Activated T-cell treated with anti-CD3 and anti-CD28 coated beads for 24 hours (primary cell): ENCODE measurements around the gene C11orf58.
A peak's percentile ranks its signal among the peaks of the same experiment; 100 is the strongest.

Source experiments
- DNase-seq: peaks from one replicate; pipeline ENCODE4 v3.0.0-alpha.2; 2020; ENCODE audit warnings: low read depth

Gene C11orf58

DNA sequence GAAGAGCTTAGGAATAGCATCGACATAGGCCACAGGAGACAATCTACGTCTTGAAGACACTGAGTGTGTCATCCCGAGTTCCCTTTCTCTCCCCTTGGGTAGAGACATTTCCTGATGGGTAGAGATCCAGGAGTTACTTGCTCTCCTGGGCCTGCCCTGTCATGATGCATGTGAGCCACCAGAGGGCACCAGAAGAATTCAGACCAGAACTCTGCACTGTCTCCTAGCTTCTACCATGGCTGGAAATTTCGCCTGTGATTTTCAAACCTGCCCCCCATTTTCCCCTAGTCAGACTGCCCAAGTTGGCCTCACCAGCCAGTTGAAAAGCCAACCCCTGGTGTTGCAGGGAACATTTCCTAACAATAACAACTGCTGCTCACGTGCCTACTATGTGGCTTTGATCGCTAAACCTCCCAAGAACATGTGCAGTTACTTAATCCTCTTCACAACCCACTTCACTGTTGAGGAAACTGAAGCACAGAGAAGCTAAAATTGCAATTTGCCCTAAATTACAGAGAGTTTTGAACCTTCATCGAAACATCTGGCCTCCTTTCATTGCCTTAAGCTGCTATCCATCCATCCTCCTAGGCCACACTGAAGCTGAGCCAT, 47.2 kb downstream of the C11orf58 start:
- DNase-seq: peak; percentile 55

GRCh38 chr11:16786131-16786530, 47.7 kb downstream of the C11orf58 start:
- DNase-seq: no peak

- DNase-seq: no peak
Measured at GRCh38 chr11:16787035-16787742, 48.7 kb downstream of the C11orf58 start.

- DNase-seq: peak; percentile 49
Measured at GRCh38 chr11:16788141-16789062, 50.0 kb downstream of the C11orf58 start.

- DNase-seq: no peak
Measured at GRCh38 chr11:16789063-16789420, 50.6 kb downstream of the C11orf58 start.

- no peak for DNase-seq
Measured at GRCh38 chr11:16789560-16790485, 51.4 kb downstream of the C11orf58 start.

DNA sequence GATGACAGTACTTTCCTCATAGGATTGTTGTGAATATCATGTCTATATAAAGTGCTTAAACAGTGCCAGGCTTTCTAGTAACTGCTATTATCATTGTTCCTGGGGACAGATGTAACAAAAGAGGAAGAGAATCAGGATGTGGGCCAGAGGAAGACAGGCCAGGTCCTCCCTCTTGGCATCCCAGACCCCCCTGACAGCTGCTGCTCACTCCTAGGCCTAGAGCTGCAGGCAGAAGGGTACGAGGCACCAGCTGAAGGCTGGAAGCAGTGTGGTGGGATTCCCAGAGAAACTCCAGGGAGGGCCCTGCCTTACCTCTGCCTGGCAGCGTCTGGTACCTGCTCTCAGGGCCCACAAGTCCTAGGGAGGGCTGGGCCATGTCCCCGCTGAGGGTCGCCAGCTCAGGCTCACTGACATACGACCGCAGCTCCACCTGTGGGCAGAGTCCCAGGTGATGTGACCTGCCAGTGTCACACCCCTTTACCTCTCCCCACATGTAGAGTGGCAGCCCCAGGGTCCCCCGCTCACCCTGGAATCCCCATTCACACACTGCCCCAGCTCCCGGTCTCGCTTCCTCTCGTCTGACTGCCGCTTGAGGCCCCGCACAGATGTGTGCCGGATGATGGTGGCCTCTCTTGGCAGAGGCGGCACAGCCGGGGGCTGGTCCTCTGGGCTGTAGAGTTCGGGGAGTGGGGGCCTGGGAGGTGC, 52.2 kb downstream of the C11orf58 start:
- no peak for DNase-seq

GRCh38 chr11:16791191-16791961, 52.9 kb downstream of the C11orf58 start:
- DNase-seq: no peak

GRCh38 chr11:16792426-16792825, 54.0 kb downstream of the C11orf58 start:
- no peak for DNase-seq

- no peak for DNase-seq
Measured at GRCh38 chr11:16793009-16793408, 54.6 kb downstream of the C11orf58 start.

GRCh38 chr11:16793511-16793910, 55.1 kb downstream of the C11orf58 start:
- DNase-seq: no peak

DNA sequence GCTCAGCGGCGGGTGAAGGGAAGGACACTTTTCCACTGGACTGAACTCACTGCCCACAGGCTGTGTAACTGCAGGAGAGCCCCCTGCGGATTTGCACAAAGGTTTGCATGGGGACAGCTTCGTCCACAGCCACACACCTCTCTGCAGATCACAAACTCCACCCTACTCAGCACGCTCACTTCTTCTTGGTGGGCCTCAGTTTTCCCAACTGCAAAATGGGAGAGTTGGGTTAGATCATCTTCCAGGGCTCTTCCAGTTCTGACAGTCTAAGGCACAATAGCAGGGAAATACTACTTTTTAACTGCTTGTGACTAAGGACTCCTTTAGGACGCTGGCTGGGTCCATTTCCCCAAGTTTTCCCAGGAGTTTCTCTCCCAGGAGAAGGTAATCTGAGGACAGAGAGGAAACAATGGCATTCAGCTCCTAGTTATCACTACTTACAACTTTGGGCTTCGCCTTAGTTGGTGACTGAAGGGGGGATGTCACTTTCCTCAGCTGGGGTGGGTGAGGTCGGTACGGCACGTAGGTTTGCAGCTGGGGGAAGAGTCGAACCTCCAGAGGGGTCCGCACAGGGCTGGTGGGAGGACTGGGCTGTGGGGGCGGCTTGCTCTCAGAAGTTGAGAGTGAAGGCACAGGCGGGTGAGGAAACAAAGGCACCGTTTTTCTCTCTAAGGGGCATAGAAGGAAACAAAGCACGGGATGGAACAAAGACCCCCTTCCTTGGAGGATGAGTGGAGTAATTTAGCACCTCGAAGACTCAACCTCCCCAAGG, 55.8 kb downstream of the C11orf58 start:
- DNase-seq: no peak

DNA sequence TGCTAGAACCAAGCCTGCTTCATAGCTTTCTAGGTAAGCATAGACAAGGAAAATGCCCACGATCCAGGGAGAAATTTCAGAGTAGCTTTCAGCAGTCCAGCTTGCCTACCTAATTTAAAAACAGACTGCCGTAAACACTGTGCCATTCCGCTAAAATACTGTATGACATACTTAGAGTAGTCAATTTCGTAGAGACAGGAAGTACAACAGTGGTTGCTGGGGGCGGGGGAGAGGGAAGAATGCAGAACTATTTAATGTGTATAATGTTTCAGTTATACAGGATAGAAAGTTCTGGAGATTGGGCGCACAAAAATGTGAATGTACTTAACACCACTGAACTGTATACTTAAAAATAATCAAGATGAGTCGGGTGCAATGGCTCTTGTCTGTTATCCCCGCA, 56.7 kb downstream of the C11orf58 start:
- DNase-seq: no peak

GRCh38 chr11:16796311-16796710, 57.9 kb downstream of the C11orf58 start:
- DNase-seq: no peak

GRCh38 chr11:16797776-16798175, 59.3 kb downstream of the C11orf58 start:
- no peak for DNase-seq

GRCh38 chr11:16799221-16799620, 60.8 kb downstream of the C11orf58 start:
- DNase-seq: no peak

DNA sequence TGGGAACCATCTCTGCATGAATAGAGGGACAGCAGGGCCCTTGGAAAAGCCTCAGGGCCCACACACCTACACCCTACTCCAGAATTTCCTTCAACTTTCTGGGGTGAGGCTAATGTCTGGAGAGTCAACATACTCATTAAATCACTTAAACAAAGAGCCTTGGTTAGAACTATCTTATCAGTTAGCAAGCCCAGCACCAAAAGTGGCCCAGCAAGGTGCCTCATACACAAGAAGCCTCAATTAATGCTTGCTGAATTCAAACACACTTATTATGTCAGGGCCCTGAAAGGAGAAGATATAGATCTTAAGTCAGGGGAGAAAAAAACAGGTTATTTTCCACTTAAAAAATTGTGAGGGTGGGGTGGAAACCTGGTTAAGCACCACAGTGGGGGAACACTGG, 61.4 kb downstream of the C11orf58 start:
- no peak for DNase-seq

DNA sequence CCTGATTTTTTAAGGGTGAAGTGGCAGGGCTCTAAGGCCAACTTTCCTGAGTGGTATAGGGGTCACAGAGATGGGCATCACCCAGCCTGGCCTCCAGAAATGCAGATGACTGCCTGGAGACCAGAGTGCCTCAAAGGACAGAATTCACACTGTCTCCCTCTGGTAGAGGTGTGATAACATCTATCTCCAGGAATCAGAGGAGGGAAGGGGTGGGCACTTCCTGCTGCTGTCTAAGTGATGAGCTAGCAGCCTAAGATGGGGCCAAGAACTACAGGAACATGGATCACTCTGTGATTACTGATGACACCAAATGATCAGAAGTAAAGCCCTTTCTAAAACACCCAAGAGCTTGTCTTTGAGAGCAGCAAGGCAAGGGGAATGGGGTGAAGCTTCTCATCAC, 61.9 kb downstream of the C11orf58 start:
- no peak for DNase-seq

GRCh38 chr11:16801288-16801980, 63.0 kb downstream of the C11orf58 start:
- no peak for DNase-seq
